GM19035 (cell line): ENCODE results near the gene SNX20.

ENCODE experiments used
- ATAC-seq: cut with Tn5 transposase; IDR thresholded peaks from one replicate; pipeline ENCODE4 v1.9.1; 2021; ENCODE audit not compliant: unreplicated experiment

Gene SNX20

GRCh38 chr16:50637716-50638602 is 43.2 kb downstream of the SNX20 start:
- no peak for ATAC-seq

DNA sequence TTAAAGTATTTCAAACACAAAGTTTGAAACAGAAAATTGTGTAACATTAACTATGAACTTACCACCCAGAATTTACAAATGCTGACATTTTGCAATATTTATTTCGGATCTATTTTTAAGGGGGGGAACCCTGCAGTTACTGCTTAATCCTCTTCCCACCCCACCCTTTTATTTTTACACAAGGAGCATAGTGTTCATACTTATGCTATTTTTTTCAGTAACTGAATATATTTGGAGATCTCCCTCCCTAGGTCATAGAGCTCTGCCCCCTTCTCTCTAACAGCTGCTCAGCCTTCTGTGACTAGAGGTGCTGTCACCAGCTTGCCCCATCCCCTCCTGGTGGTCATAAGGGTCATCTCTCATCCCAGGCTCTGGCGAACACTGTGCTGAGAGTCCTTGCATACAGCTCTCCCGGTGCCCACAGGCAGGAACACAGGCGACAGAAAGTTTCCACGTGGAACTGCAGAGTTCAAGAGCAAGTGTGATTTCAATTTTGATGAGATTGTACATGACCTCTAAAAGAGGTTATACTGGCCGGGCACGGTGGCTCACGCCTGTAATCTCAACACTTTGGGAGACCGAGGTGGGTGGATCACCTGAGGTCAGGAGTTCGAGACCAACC is 44.2 kb downstream of the SNX20 start:
- ATAC-seq, result no peak

DNA sequence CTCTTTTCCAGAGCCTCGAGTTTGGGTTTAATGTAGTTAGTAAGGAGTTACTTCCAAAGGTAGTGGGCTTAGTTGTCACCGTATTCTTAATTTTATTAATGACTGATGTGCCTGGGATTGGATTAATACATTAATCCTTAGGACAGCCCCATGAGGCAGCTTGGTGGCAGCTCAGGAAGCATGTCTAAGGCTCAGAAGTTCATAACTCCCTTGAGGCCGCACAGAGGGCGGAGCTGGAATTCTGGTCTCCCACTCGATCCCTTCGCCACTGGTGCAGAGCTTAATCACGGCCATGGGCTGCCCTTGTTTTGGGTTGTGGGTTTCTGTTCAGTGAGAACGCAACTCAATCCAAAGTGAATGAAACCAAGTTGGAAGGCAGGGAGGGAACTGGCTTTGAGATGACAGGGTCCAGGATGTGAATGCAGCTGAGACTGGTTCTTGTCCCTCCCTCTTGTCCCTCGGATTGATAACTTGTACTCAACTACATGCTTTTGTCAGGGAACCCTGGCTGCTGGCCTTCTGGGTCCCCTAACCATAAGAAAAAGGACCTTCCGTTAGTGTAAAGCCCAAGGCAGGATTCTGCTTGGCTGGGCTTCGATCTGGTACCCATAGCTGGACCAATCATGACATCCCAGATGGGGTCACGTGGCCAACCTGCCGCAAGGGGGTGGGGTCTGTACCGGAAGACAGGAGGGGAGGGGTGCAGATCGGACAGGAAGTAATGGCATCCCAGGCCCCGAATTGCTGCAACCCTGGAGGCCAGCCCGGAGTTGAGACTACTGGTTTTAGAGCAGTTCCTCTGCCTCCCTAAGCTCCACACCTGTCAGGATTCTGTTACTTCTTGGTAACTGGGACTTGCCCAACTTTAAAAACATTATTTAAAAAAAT is 45.4 kb downstream of the SNX20 start:
- ATAC-seq, result no peak

- ATAC-seq, result no peak
Observed at GRCh38 chr16:50634947-50635346, 46.2 kb downstream of the SNX20 start.

DNA sequence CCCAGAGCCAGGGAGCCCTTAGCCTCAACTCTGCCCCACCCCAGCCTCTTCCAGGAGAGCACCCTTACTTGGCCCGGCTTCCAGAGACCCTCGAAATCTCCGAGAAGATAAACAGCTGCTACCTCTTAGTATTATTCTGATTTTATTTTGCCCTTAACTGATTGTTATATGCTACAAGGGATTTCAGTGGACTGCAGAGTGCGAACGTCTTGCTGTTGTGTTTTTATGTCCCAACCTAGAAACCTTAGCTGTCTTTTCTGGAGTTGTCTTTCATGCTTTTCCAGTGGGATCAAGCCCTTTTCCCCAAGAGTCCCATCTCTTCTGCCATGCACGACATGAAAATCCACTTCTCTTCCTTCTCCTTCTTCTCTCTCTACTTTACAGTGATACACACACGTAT is 47.0 kb downstream of the SNX20 start:
- no peak for ATAC-seq

- no peak for ATAC-seq
Observed at GRCh38 chr16:50632927-50633800, 47.9 kb downstream of the SNX20 start.

DNA sequence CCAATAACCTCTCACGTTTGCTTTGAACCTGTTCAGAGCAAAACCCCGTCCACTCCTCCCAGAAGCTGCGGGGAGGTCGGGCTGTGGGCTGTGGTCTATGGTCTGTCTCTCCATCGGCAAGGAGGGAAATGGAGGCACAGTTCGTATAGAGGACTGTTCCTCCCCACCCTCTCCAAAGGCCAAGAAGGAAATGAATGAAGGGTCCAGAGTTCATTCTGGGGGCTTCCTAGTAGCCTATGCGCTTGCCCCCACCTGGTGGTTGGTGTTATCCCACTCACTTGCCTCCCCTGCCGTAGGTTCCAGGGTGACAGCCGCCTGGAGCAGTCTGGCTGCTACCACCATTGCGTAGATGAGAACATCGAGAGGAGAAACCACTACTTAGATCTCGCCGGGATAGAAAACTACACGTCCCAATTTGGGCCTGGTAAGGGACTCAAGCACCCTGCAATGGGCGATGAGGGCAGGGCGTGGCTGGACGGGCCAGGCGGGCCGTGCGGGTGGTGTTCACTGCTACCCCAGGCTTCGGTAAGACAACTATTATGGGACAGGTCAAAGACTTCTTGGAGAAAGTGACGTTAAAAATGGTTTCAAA is 49.0 kb downstream of the SNX20 start:
- ATAC-seq, result no peak

DNA sequence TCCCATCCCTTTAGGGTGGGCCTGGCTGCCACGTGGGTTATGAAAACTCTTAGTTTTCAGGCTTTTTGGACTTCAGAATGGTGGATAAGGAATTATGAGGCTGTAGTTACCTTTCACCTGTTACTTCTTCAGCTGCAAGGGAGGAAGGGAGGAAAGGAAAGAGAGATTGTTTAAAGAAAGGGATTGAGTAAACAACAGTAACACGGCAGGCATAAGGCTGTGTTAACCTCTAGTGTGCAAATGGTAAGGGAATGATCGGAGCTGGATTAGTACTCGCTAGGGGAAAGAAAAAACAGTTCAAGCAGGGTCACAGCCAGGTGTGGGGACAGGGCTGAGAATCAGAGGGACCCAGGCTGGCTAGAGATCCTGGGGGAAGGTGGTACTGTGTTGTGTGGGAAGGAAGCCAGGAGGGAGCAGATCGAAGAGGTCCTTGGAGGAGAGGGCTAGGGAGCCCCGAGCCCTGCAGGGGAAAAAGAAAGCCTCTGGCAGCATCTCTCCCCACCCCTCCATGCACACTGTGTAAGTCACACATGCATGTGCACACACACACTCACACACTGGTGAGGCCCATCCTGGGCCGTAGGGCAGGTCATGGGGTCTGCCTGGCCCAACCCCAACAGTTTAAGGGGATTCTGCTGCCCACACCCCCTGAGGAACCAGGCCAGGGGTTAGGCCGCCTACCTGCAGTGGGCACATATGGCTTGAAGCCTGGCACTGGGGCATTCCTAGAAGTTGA is 49.7 kb downstream of the SNX20 start:
- ATAC-seq, result no peak

GRCh38 chr16:50630394-50631020 is 50.6 kb downstream of the SNX20 start:
- no peak for ATAC-seq

- no peak for ATAC-seq
Observed at GRCh38 chr16:50629334-50629733, 51.8 kb downstream of the SNX20 start.

GRCh38 chr16:50628156-50628802 is 52.8 kb downstream of the SNX20 start:
- no peak for ATAC-seq

DNA sequence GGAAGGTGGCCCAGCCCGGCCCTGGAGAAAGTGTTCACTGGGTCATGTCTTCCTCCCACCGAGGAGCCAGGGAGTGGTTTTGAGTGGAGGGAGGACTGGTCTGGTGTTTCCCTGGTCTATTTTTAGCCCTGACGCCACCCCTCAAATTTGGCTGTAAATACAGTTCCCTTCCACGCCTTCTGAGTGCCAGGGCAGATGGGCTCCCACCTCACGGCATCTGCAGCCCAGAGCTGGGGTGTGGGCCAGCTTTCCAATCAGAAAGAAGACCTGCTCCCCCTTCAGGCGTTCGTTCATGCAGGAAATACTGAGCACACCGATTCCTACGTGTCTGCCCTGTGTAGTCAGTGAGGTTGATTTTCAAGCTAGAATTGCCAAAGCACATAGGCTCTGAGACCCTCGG is 53.7 kb downstream of the SNX20 start:
- no peak for ATAC-seq

DNA sequence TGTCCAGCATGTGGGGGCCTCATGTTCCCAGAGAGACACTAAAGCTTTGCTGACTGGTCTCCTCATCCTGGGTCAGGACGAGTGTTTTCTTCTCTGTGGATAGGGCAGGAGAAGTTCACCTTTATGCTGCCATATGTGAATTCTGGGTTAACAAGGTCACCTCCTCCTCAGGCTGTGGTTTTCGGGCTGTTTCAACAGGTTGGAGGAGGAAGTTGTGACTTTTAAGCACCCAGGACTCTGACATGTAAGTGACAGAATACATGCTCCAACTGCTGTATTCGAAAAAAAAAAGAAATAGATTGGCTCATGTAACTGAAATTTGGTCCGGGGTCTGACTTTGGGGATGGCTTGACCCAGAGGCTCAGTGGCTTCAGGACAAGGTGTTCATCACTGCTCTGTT is 54.2 kb downstream of the SNX20 start:
- no peak for ATAC-seq

DNA sequence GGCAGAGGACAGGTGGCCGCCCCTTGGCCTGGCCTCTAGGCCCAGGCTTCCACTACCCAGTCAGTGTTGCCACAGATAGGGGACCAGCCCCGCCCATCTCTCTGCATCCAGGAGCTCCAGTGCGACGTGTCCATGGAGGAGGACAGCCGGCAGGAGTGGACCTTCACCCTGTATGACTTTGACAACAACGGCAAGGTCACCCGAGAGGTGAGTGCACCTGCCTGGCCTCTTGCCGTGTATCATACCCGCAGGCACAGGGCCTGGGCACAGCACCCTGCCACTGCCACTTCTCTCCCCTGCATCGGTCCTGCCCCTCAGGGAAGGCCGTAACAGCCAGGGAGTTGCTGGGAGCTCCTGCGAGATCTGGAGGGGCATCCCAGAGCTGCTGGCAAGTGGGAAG is 55.7 kb downstream of the SNX20 start:
- no peak for ATAC-seq

DNA sequence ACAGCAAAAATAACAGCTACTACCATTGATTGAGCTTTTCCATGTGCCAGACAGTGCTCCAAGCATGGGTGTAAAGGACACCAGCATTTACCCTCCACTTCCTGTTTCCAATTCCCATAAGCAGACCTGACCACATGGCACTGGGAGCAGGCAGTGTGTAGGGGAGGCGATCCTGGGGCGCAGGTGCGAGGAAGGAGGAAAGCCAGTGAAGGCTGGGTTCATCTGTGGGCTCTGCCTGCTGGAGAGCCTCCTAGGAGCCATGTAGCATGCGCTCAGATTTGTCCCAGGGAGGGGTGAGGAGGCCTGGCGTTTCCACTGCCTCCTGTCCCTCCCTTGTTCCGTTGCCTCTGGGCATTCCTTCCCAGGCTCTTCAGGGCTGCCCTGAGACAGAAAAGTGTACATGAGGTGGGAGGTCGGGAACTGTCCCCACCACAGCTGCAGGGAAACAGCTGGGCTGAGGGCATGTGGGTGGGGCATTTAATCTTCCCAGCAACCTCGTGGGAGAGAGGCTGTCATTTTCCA is 56.6 kb downstream of the SNX20 start:
- ATAC-seq, result no peak

- no peak for ATAC-seq
Observed at GRCh38 chr16:50622643-50623369, 58.3 kb downstream of the SNX20 start.

DNA sequence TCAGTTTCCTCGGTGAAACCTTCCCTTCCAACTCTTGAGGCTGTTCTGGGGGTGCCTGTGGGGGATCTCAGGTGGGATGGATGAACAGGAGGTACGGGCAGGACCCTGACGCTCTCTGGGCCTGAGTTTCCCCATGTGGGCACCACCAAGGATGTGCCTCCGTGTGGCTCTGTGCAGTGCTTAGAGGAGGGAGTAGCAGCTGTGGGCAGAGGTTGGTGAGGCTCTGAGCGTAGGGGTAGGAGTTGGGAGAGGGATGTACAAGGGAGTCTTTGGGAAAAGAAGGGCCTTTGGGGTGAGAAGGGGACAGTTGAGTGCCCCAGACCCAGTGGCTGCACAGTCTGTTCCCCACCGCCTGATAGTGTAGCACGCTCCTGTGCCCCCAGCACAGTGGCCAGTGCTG is 59.1 kb downstream of the SNX20 start:
- ATAC-seq, result no peak
